Fibroblast of skin of scalp (primary cell): ENCODE data around the gene POLD2. TPM values are rescaled to one million over a fixed set of nuclear protein-coding genes. Genes with fewer than 3 reads are reported as not detected.
A peak's percentile ranks its signal among the peaks of the same experiment; 100 is the strongest.
"Not testable (repeated sequence)": the region's sequence is repeated elsewhere in the genome, so short reads cannot be mapped to it uniquely, and the experiment has no call there.

ENCODE experiments used
- DNase-seq: peaks from one replicate; pipeline ENCODE4 v3.0.0-alpha.2; 2013
- polyA plus RNA-seq, 2 experiments: library from polyadenylated mRNA; unstranded; fragments of 120-200 nt; gene quantifications; one replicate each; pipeline ENCODE4 v1.2.1, GENCODE V29; 2013; ENCODE audit not compliant: insufficient read length in 2 of 2

POLD2 gene
- 99.7 TPM for polyA plus RNA-seq (2013, experiment 1 of 2; ENCODE audit: insufficient read length)
- 95.8 TPM for polyA plus RNA-seq (2013, experiment 2 of 2; ENCODE audit: insufficient read length)

DNA sequence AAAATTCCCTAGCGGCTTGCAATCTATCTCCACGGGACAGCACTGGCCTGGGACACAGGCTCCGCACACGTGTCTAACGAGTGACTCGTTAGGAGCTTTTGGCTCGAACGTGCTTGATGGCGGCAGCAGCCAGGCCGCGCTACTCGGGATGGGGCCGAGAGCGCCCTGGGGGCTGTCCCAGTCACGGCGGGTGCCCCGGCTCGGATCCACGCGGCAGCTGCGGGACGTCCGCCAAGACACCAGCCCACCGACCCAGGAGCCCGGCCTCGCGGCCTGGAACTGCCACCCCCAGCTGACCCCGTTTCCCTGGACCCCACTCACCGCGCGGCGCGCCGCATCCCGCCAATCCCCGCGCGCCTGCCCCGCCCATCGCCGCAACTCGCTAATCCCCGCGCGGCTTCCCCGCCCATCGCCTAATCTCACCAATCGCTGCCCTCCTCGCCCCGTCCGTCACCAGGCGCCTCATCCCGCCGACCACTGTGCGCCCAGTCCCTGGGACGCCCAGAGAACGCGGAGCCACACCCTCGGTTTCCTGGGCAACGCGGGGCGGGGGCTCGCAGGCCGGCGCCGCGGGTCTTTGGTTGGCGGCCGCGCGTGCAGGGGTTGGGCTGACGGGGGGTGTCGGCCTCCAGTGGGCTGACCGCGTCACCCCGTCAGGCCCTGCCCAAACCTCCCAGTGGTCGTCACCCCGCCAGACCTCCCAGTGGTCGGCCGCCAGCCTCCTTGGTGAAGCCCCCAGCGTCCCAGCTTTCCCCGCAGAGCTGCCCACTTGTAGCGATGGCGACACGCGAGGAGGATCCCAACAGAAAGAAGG, at the start of gene POLD2:
Gene POLD2, minus strand, starts transcription at position 359 of the 814 bp plus-strand sequence. CDS start 1,495 bp downstream, outside the sequence.
- peak; percentile 97 for DNase-seq

DNA sequence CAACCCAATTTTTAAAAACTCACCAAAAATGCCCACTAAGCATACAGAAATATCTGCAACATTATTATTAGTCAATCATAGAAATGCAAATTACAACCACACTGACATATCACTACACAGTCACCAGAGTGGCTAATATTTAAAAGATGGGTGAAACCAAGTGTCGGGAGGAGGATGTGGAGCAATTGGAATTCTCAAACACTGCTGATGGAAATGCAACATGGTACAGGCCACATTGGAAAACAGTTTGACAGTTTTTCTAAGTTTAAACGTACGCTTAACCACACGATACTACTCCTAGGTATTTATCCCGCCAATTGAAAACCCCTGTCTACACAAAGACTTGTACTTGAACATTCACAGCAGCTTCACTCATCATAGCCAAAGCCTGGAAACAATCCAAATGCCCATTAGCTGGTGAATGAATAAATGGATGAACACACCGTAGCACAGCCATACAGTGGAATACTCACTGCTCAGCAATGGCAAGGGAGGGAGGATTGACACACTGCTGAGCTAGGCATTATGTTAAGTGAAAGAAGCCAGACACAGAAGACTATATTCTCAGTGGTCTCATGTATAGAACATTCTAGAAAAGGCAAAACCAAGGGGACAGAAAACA, 49.6 kb upstream of the POLD2 start:
- no peak for DNase-seq

DNA sequence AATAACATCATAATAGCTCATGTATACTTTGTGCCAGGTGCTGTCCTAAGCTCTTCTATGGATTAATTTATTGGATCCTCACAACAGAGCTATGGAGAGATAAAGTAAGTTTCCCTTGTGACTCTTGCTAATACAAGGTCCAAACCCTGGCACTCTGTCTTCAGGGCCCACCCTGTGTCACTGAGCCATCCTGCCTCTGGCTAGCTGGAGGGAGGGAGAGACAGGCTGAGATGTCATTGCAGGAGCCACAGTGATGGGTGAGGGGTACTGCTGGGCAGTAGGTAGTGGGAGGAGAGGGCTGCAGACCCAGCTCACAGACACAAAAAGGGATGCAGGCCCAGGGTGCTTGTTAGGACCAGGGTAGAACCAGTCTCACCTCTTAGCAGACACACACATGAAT, 49.0 kb upstream of the POLD2 start:
- no peak for DNase-seq

DNA sequence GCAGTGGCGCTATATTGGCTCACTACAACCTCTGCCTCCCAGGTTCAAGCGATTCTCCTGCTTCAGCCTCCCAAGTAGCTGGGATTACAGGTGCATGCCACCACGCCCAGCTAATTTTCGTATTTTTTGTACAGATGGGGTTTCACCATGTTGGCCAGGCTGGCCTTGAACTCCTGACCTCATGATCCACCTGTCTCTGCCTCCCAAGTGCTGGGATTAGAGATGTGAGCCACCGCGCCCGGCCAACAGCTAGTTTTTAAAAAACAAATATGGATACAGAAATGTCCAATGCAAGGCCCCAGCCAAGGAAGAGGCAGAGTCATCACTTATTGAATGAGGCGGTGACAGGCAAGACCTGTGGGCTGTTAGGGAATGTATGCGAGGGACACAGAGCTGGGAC, 48.6 kb upstream of the POLD2 start:
- DNase-seq = not testable (repeated sequence)

DNA sequence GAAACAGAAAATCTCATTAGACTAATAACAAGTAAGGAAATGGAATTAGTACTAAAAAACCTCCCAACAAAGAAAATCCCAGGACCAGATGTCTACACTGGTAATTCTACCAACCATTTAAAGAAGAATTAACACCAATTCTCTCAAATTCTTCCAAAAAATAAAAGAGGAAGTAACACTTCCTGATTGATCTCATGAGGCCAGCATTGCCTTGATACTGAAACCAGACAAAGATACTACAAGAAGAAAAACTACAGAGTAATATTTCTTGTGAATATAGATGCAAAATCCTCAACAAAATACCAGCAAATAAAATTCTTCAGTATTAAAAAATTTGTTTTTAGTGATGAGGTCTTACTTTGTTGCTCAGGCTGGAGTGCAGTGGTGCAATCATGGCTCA, 44.6 kb upstream of the POLD2 start:
- DNase-seq = no peak

DNA sequence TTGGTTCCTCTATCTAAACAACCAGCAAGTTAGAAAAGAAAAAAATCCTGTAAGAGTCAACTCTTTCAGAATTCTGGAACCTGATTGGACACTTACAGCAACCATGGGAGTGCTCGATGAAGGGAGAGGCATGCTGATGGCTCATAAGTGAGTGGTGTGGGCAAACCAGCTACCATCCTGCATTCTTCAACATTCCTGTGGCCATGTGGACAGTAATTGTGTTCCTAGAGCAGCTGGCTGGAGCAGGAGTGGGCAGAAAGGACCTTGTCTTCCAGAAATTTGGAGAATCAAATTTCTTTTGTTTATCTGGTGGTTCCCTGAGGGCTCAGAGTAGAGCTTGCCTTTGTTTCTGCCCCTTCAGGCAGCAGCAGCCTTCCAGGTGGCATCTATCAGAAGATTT, 40.2 kb upstream of the POLD2 start:
- peak; percentile 90 for DNase-seq

DNA sequence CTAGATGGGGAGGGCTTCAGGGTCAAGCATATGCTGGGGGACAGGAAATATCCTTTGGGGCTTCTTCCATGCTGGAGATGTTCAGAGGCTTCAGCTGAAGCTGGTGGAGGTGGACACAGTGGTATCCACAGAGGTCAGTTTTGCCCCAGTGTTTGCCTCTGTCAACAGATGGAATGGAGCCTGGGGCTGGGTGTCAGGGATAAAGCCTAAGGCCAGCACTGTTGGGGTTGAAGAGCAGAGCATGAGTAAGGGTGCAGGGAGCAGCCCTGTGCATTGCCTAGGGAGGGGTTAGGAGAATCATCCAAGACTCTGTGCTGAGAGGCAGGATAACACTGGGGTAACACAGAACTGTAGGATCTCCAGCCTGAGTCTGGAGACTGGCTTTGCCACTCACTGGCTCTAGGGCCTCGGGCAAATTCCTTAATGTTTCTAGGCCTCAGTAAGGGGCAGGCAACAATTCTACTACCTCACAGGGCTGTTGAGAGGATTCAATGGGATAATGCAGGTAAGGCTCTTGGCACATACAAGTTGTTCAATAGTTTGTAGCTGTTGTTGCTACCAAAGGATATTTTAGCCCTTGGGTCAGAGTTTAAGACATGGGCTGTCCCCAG, 39.5 kb upstream of the POLD2 start:
- DNase-seq = no peak

DNA sequence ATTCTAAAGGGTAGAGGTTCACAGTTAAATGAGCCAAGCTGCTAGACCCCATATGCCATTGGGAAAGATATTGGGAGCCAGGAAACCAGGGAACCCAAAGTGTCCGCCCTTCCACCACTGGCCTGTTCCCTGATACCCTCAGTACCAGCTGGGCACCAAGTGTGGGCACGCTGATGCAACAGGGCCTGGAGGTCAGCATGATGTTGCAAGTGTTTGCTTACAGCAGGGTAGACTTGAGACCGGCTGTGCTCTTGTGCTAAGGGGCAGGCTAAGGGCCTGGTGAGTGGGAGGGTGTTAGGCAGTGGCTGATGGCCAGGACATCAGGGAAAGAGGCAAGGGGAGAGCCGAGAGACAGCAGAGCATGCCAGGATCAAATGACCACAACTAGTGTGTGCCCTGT, 38.8 kb upstream of the POLD2 start:
- DNase-seq = no peak

DNA sequence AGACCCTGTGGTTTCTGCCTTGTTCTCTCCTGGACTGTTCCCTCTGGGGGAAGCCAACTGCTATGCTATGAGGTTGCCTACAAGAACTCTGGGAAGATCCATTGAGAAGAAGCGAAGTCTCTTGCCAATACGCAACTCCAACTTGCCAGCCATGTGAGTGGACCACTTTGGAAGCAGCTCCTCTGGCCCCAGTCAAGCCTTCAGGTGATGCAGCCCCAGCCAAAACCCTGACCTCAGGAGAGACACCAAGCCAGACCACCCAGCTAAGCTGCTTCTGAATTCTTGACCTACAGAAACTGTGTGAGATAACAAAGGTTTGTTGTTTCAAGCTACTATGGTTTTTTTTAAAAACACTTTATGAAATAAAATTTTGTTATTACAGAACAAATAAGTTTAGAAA, 38.0 kb upstream of the POLD2 start:
- no peak for DNase-seq

DNA sequence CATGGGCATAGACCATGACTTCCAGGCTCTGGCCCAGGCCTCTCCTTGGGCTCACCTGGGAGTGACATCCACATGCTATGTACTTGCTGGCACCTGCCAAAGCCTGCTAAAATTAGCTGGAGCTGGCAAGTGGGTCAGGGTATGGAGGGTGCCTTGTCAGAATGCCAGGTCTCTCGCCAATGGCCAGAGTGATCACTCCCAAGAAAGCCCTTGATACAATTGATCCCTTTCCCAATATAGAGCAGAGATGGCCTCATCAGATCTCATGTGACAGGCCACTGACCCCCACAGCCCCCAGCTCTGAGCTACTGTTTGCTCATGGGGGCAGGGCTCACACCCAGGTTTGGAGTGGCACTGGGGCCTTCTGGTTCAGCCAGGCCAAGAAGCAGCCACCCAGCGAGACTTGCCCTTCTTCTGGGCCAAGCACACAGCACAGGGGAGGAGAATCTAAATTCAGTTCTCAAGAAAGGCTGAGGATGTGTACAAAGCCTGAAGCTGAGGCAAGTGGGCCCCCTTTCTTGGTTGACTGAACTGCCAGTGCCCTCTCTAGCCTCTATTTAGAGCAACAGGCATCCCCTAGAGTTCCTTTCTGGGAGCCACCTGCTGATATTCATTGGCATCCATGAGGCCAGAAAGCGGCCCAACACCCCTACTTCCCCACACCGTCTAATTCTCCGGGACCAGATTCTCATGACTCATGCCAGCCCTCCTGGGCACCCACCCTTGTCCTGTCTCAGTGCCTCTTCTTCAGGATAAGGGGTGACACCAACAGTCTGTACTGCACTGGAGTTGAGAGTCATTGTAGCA, 36.7 kb upstream of the POLD2 start:
- DNase-seq = no peak

DNA sequence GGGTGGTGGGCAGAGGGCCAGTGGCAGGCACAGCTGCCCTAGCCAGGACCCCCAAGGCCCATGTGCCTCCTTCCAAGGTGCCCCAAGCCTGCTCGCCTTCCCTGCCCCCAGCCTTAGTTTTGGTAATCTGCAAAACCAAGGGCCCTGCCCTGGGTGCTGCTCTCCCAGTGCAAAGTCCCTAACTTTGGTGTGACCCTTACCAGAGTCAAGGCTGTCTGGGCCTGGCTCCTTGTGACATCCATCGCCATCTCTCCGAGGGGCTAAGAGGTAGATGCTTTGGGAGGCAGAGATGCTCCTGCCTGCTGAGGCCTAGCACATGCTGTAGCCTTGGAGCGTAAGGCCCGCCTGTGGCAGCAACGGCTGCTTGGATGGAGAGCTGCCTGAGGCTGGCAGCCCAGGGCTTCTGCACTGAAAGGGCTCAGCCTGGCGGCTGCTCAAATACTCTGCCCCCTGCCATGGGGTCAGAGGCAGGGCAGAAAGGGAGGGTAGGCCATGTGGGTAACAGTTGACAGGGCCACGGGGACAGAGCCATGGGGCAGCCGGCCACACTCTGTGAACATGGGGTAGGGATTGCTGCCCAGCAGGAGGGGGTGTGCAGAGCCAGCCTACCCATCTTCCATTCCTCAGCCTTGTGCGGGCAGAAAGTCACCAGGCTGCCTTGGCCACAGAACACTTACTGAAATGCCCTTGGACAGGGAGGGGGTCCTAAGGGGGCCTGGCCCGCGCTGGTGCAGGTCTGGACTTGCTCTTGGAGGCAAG, 35.7 kb upstream of the POLD2 start:
- no peak for DNase-seq

DNA sequence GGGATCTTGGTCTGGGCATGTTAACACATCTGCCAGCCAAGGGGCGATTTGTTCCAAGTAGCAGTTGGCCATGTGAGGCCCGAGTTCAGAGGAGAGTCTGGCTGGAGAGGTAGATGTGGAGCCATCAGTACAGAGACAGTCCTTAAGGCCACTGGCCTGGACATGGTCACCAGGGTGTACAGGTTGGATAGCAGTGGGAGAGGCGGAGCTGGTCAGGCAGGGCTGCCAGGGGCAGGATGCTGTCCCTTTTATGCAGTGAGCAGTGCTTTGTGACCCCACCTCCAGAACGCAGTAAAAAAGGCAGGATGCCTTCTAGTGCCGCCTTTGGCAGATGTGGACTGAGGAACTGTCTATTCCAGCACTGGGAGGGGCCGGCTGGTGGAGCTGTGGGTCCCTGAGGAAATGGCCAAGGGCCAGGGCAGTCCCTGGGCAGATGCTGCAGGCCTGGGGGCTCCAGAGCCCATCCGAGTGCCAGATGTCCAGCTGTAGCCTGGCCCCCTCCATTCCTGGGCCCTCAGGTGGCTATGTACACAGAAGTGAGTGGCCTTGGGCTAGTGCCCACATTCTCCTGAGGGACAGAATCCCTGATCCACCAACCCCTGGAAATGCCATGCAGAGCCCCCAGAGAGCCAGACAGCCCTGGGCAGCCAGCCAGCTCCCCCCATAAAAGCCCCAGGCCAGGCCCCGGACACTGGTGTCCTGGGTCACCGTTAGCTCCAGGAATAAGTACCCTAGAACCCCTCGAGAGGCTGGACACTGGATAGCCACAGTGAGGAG, 34.9 kb upstream of the POLD2 start:
- DNase-seq = no peak

DNA sequence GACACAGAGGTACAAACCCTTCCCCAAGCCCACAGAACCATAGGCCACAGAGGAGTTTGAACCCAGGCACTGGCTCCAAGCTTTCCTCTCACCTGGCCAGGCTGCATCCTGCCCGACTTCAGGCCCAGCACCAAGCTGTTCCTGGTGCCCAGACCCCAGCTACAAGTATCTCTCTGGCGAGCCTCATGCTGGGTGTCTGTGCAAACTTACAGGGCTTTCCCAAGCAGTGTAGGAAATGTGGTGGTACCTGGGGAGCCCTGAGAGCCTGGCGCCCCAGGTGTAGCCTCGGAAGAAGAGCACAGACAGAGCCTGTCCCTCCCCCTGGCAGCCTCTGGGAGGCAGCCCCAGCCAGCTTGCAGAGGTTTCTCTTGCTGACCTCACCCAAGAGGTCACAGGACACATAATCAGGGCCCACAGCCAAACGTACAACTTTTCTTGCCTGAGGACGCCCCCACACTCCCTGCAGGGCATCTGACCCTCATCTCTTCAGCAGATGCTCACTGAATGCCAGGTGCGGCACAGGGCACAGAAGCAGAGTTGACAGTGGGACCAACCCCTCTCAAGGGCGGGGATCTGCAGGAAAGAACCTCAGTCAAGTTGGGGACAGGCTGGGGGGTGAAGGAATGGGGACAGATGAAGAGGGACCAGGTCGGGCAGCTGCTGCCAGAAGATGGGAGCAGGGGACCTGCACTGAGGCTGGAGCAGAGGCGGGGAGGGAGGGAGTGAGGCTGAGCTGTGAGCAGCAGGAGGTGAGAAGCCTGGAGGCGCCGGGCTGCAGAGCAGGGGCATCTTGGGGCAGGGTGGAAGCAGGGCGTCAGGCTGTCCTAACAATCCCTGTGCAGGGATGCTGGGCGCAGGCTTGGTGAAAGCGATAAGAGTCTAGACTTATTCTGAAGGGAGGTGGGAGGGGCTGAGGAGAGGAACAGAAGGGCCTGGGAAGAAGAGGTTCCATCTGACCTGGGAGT, 34.0 kb upstream of the POLD2 start:
- DNase-seq = no peak

DNA sequence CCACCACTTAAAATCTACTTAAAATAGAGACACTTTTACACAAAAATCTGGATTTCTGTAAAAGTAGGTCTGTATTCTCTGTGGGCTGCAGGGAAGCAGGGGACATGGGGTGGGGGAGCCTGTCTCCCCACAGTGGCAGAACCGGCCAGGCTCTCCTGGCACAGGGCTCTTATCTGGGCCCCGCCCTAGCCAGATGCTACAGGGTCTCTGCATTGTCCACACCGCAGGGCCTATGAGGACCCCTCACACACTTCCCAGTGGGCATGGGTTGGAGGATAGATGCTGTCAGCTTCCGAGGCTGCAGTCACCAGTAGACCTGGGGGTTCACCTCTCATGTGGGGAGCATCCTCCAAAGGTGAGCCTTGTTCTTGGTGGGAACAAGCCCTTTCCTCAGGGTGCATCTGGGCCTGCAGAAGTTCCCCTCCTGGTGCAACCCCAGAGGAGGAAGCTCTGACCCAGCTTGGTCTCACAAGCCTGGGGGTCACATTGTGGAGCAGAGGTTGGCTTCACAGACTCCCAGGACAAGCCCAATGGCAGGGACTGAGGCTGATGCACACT, 33.2 kb upstream of the POLD2 start:
- DNase-seq = no peak

DNA sequence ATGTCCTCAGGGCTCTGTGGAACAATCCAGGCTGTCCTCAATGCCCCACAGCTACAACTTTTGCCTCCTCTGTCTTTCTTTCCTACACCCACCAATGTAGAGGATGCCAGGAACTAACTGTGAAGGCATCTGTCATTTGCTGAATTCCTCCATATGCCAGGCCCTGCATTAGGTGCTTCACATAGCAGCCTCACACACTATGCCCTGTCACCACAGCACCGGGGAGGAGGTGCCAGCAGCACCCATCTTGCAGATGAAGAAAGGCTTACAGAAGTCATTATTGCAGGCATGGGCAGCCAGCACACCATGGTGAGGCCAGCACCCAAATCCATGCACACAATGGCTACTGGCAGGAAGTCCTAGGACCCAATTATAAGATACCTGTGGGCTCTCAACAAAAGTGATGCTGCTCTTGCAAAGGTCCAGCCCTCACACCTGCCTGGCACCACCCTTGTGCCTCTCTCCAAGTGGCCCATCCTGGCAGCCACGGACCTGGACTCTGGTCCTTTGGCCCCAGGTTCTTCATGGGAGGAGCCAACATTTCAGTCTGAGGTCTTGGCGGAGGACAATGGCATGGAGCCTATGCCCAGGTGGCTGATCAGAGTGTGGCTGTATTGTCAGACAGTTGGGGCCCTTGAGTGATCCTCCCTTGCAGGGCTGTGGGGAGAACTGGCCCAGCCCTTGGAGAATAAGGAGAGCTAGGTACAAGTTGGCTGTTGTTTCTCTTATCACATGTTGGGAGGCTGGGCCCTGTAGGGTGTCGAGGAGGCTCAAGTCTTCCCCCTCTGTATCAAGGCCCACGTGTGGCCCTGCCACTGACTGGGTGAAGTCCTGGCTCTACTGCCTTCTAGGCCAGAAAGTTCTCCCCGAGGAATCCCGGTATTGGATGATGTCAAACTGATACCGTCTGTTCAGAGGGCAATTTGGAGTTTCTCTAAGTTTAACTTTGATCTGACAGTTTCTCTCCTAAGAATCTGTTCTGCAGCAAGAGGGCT, 32.1 kb upstream of the POLD2 start:
- no peak for DNase-seq

DNA sequence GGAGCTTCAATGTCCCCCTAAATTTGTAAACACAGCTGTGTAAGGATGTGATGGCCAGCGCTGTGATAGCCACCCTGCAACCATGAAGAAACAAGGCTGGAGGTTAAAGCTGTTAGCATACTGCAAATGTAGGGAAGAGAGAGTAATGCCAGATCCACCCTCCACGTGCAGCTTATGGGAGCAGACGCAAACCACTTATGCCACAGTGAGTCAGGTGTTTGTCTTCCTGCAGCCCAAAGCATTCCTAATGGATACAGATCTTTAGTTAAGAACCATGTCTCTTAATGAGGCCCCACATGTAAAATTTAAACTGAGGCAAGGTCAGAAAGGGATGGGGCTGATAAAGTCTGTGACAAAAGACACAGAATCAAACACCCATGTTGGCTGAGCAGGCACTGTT, 31.4 kb upstream of the POLD2 start:
- no peak for DNase-seq

DNA sequence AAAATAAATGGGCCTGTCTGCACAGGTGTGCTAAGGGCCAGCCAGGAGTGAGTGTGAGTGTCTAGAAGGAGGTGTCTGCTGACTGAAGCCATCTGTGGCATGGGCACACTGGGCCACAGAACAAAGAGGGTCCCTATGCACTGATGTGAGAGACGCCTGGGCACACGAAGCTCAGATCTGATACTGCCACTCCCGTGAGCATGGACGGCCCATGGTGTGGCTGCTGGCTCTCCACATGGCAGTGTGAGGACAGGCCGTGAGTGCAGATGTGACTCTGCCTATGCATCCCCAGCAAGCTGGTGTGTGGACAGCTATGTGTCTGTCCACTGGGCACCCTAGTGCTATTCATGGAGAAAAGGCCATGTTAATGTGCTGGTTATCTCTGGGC, 30.6 kb upstream of the POLD2 start:
- no peak for DNase-seq
